Endodermal cell (in vitro differentiated cells): ENCODE results near the gene OR5B2. TPM values are rescaled to one million over a fixed set of nuclear protein-coding genes. Genes with fewer than 3 reads are reported as not detected.
"Not testable (repeated sequence)": the region's sequence is repeated elsewhere in the genome, so short reads cannot be mapped to it uniquely, and the experiment has no call there.

Experiments
- DNase-seq: peaks from one replicate; pipeline ENCODE4 v3.0.0-alpha.2; 2017
- H3K27ac ChIP-seq: 2 replicates; pipeline ENCODE4 v1.5.1; 2013; ENCODE audit warnings: mild to moderate bottlenecking, low read depth, low read length, moderate library complexity
- H3K27me3 ChIP-seq: 2 replicates; pipeline ENCODE4 v1.6.1; 2013; ENCODE audit warnings: mild to moderate bottlenecking, low read length, moderate library complexity; ENCODE audit not compliant: insufficient read depth, control insufficient read depth, poor library complexity, severe bottlenecking
- H3K36me3 ChIP-seq: 2 replicates; pipeline ENCODE4 v1.7.0; 2013; ENCODE audit warnings: mild to moderate bottlenecking, low read length, moderate library complexity; ENCODE audit not compliant: control insufficient read depth, insufficient read depth
- H3K4me1 ChIP-seq: one replicate; pipeline ENCODE4 v1.7.0; 2013; ENCODE audit warnings: low read length; ENCODE audit not compliant: control insufficient read depth, insufficient read depth
- H3K4me3 ChIP-seq: 2 replicates; pipeline ENCODE4 v1.5.1; 2013; ENCODE audit warnings: mild to moderate bottlenecking, low read length, moderate library complexity
- H3K9ac ChIP-seq: 2 replicates; pipeline ENCODE4 v1.6.1; 2013; ENCODE audit warnings: mild to moderate bottlenecking, low read length, moderate library complexity; ENCODE audit not compliant: poor library complexity, severe bottlenecking; ENCODE audit errors: extremely low read depth
- H3K9me3 ChIP-seq: 2 replicates; pipeline ENCODE4 v1.6.1; 2013; ENCODE audit warnings: mild to moderate bottlenecking, low read length, moderate library complexity; ENCODE audit not compliant: control insufficient read depth
- H3K27ac Mint-ChIP-seq: 2 replicates; pipeline ENCODE4 v1.8.0; 2020; ENCODE audit warnings: mixed read lengths
- H3K27me3 Mint-ChIP-seq: 2 replicates; pipeline ENCODE4 v1.8.0; 2021; ENCODE audit warnings: mild to moderate bottlenecking, mixed read lengths; ENCODE audit not compliant: insufficient read depth
- H3K36me3 Mint-ChIP-seq: 2 replicates; pipeline ENCODE4 v1.8.0; 2020; ENCODE audit warnings: low read depth, mixed read lengths
- H3K4me1 Mint-ChIP-seq: 2 replicates; pipeline ENCODE4 v1.8.0; 2020; ENCODE audit warnings: mixed read lengths
- H3K4me3 Mint-ChIP-seq: 2 replicates; pipeline ENCODE4 v1.8.0; 2020; ENCODE audit warnings: mild to moderate bottlenecking, moderate library complexity, mixed read lengths
- H3K9me3 Mint-ChIP-seq: 2 replicates; pipeline ENCODE4 v1.8.0; 2020; ENCODE audit warnings: mild to moderate bottlenecking, mixed read lengths
- WGBS, 2 experiments: methylation state at CpG; one replicate each; pipeline versions ENCODE4 v1.1.5 to v1.1.7; 2013; ENCODE audit warnings: missing lambda C conversion rate in 2 of 2, mixed read lengths in 1 of 2; ENCODE audit not compliant: insufficient coverage in 1 of 2, insufficient read length in 1 of 2; 5-methylcytosine and 5-hydroxymethylcytosine counted together
- total RNA-seq, 2 donors: library from RNA; stranded (reverse); fragmentation: NEBNext Ultra II Directional in 1 of 2; extraction: Animal tissue kit (Norgen Biotek cat#: 25700) in 1 of 2; gene quantifications; 2 replicates in 1 of 2; 3 replicates in 1 of 2; pipeline ENCODE4 v1.2.1, GENCODE V29; 2021
- TF ChIP-seq, protein P1 (sequence below): fragments of 200-600 bp; sonication (generic); conservative IDR thresholded peaks from 2 replicates; pipeline ENCODE4 v1.5.0; 2021; ENCODE audit warnings: antibody characterized with exemption, mild to moderate bottlenecking

The OR5B2 gene
- total RNA-seq, 2 donors from 2014 or later: not detected

GRCh38 chr11:58406774-58407173 is 21.1 kb downstream of the OR5B2 start, which contains the start of gene OR5B3:
TSS of gene OR5B3 (minus strand) at chr11:58406874. CDS start at chr11:58403409, 3,465 bp downstream.
- no peaks in the 10 kb centered on the region for H3K4me1 ChIP-seq
- no peak for DNase-seq
- H3K27me3 Mint-ChIP-seq: no peaks in the 10 kb centered on the region
- no peak within 1 kb of the TSS for H3K9ac ChIP-seq
- TF ChIP-seq, protein P1, sequence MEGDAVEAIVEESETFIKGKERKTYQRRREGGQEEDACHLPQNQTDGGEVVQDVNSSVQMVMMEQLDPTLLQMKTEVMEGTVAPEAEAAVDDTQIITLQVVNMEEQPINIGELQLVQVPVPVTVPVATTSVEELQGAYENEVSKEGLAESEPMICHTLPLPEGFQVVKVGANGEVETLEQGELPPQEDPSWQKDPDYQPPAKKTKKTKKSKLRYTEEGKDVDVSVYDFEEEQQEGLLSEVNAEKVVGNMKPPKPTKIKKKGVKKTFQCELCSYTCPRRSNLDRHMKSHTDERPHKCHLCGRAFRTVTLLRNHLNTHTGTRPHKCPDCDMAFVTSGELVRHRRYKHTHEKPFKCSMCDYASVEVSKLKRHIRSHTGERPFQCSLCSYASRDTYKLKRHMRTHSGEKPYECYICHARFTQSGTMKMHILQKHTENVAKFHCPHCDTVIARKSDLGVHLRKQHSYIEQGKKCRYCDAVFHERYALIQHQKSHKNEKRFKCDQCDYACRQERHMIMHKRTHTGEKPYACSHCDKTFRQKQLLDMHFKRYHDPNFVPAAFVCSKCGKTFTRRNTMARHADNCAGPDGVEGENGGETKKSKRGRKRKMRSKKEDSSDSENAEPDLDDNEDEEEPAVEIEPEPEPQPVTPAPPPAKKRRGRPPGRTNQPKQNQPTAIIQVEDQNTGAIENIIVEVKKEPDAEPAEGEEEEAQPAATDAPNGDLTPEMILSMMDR: no peak
- no peak within 1 kb of the TSS for H3K27ac Mint-ChIP-seq
- no peaks in the 10 kb centered on the region for H3K27me3 ChIP-seq
- H3K4me3 ChIP-seq: no peak within 1 kb of the TSS
- H3K4me1 Mint-ChIP-seq: no peaks in the 10 kb centered on the region
- H3K27ac ChIP-seq: no peak within 1 kb of the TSS
- peaks cover 26% of the 10 kb centered on the region for H3K9me3 ChIP-seq
- 55% methylated on average over 1 of the region's 1 CpG; no CpG with 5 or more reads in 1 of the 2 experiments for WGBS, 2 experiments
- H3K36me3 ChIP-seq: no peaks in the 10 kb centered on the region
- peaks cover 9% of the 10 kb centered on the region for H3K9me3 Mint-ChIP-seq
- H3K4me3 Mint-ChIP-seq: no peak within 1 kb of the TSS
- no peaks in the 10 kb centered on the region for H3K36me3 Mint-ChIP-seq

- not testable (repeated sequence) for H3K4me1 Mint-ChIP-seq, H3K9me3 ChIP-seq, DNase-seq, H3K4me3 Mint-ChIP-seq, H3K27me3 Mint-ChIP-seq, H3K9ac ChIP-seq, H3K36me3 Mint-ChIP-seq, H3K4me1 ChIP-seq, H3K27me3 ChIP-seq, H3K9me3 Mint-ChIP-seq, H3K4me3 ChIP-seq, H3K36me3 ChIP-seq, H3K27ac ChIP-seq, H3K27ac Mint-ChIP-seq
- no CpG with 5 or more reads among the region's 2 CpGs for WGBS, 2 experiments
Observed at GRCh38 chr11:58399622-58400021, 28.3 kb downstream of the OR5B2 start.

DNA sequence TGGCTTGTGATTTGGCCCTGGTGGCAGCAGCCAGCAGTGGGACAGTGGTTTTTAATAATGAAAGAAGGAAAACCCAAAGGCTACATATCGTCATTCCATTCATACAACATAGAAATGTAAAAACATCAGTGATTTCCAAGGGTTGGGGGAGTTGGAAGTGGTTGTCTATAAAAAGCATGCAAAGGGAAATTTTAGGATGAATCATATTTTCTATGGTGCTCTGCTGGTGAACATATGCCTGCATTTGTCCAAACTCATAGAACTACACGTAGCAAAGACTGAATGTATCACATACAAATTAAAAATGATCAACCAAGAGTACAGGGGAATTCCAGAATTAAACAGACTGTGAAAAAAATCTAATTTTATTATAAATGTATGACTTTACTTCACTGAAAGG is 32.3 kb downstream of the OR5B2 start:
- Mint-ChIP-seq H3K4me1 (no peaks in the 10 kb centered on the region), H3K4me3 (no peak overlapping the region), H3K36me3 (no peaks in the 10 kb centered on the region), H3K9me3 (no peaks in the 10 kb centered on the region), H3K27ac (no peak overlapping the region), H3K27me3 (no peaks in the 10 kb centered on the region)
- WGBS, 2 experiments: 85% methylated on average over 1 of the region's 2 CpGs; no CpG with 5 or more reads in 1 of the 2 experiments
- Histone ChIP-seq H3K36me3 (no peaks in the 10 kb centered on the region), H3K4me1 (no peaks in the 10 kb centered on the region), H3K27ac (no peak overlapping the region), H3K27me3 (no peaks in the 10 kb centered on the region), H3K4me3 (no peak overlapping the region), H3K9me3 (peaks cover 20% of the 10 kb centered on the region), H3K9ac (no peak overlapping the region)
- no peak for DNase-seq
- TF ChIP-seq, protein P1: no peak

DNA sequence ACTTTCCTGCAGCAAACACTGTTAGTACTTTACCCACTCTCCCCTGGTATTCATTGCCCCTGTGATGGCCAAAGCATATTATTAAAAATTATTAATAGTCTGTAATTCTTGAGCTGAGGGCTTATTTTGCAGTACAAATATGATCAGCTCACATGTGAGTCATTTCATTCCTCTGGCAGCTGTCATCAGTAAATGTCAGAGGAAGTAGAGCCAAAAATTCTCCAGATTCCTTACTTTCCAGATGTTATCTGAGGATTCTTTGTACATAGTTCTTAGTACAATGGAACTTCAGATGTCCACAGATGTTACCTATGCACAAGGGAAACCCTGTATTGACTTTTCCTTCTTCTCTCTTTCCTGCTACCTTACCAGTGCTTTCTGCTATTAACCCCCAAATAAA is 33.7 kb downstream of the OR5B2 start:
- H3K4me1 Mint-ChIP-seq: no peaks in the 10 kb centered on the region
- no peaks in the 10 kb centered on the region for H3K27me3 Mint-ChIP-seq
- no peak overlapping the region for H3K9ac ChIP-seq
- TF ChIP-seq, protein P1: no peak
- H3K4me3 Mint-ChIP-seq: no peak overlapping the region
- no peak for DNase-seq
- H3K27me3 ChIP-seq: no peaks in the 10 kb centered on the region
- H3K36me3 Mint-ChIP-seq: no peaks in the 10 kb centered on the region
- H3K9me3 ChIP-seq: peaks cover 20% of the 10 kb centered on the region
- H3K27ac ChIP-seq: no peak overlapping the region
- no peaks in the 10 kb centered on the region for H3K4me1 ChIP-seq
- peaks cover 5% of the 10 kb centered on the region for H3K9me3 Mint-ChIP-seq
- no peaks in the 10 kb centered on the region for H3K36me3 ChIP-seq
- no peak overlapping the region for H3K4me3 ChIP-seq
- no peak overlapping the region for H3K27ac Mint-ChIP-seq
